Dorsolateral prefrontal cortex (tissue), 118 donors: ENCODE results near the gene ELP6. TPM values are rescaled to one million over a fixed set of nuclear protein-coding genes. Genes with fewer than 3 reads are reported as not detected.

Experiments used
- total RNA-seq, 120 experiments: library from RNA; stranded (reverse); gene quantifications; one replicate each; pipeline versions ENCODE4 v1.2.3 to v1.2.4, GENCODE V29; 2022

ELP6 gene
- total RNA-seq, 120 experiments from 2014 or later: 22.2 to 44.0 (median 33.7) TPM

Other genes with a start within 250 kb of the ELP6 start
- 10 to 100 TPM in 44 of 120 experiments, 1 to 10 TPM in 76; 3.1 to 15.9 (median 8.8) TPM for gene KIF9, start 230.9 kb downstream of the ELP6 start, total RNA-seq
- 10 to 100 TPM; 19.8 to 62.3 (median 38.0) TPM for gene KLHL18, start 230.8 kb downstream of the ELP6 start, total RNA-seq
- gene PTPN23, start 132.7 kb downstream of the ELP6 start, total RNA-seq: 10 to 100 TPM; 40.8 to 75.9 (median 53.6) TPM
- 100 to 1,000 TPM in 28 of 120 experiments, 10 to 100 TPM in 92; 68.4 to 123 (median 92.0) TPM for gene SCAP, start 37.8 kb downstream of the ELP6 start, total RNA-seq
- gene CSPG5, start 65.2 kb upstream of the ELP6 start, total RNA-seq: 100 to 1,000 TPM in 5 of 120 experiments, 10 to 100 TPM in 115; 31.3 to 143 (median 68.7) TPM